HuH-7.5 (cell line): ENCODE results near the gene SYVN1.
"Not testable (repeated sequence)": the region's sequence is repeated elsewhere in the genome, so short reads cannot be mapped to it uniquely, and the experiment has no call there.

ENCODE experiments used
- DNase-seq: peaks from one replicate; pipeline ENCODE4 v3.0.0; 2011; ENCODE audit warnings: low spot score

The SYVN1 gene

GRCh38 chr11:65151331-65151899 is 17.1 kb upstream of the SYVN1 start:
- DNase-seq: no peak

GRCh38 chr11:65150509-65151299 is 16.4 kb upstream of the SYVN1 start:
- DNase-seq: no peak

GRCh38 chr11:65150131-65150508 is 15.8 kb upstream of the SYVN1 start:
- DNase-seq: not testable (repeated sequence)

- DNase-seq: no peak
Observed at GRCh38 chr11:65148657-65149056, 14.3 kb upstream of the SYVN1 start.

- no peak for DNase-seq
Observed at GRCh38 chr11:65147352-65148075, 13.2 kb upstream of the SYVN1 start.

- DNase-seq: no peak
Observed at GRCh38 chr11:65141896-65142494, 7.7 kb upstream of the SYVN1 start.

- no peak for DNase-seq
Observed at GRCh38 chr11:65136515-65137096, 2.3 kb upstream of the SYVN1 start.

- DNase-seq: no peak
Observed at GRCh38 chr11:65135633-65136145, 1.4 kb upstream of the SYVN1 start.

GRCh38 chr11:65134952-65135632 is 773 bp upstream of the SYVN1 start:
- DNase-seq: peak; percentile 96

- no peak for DNase-seq
Observed at GRCh38 chr11:65133724-65134123, 595 bp downstream of the SYVN1 start.

GRCh38 chr11:65132988-65133700 is 1.2 kb downstream of the SYVN1 start:
- no peak for DNase-seq

GRCh38 chr11:65132238-65132987 is 1.9 kb downstream of the SYVN1 start:
- no peak for DNase-seq

- DNase-seq: no peak
Observed at GRCh38 chr11:65131895-65132237, 2.5 kb downstream of the SYVN1 start.

- no peak for DNase-seq
Observed at GRCh38 chr11:65131417-65131776, 2.9 kb downstream of the SYVN1 start.

GRCh38 chr11:65130631-65131416 is 3.5 kb downstream of the SYVN1 start:
- no peak for DNase-seq

GRCh38 chr11:65129649-65130441 is 4.5 kb downstream of the SYVN1 start:
- no peak for DNase-seq

GRCh38 chr11:65128182-65129145 is 5.9 kb downstream of the SYVN1 start:
- DNase-seq: no peak
